Uterus (tissue), 4 donors: ENCODE measurements around the gene ZC3H15. TPM values are rescaled to one million over a fixed set of nuclear protein-coding genes. Genes with fewer than 3 reads are reported as not detected.

ENCODE experiments used
- DNase-seq, 2 donors: peaks; one replicate each; pipeline ENCODE4 v3.0.0-alpha.2; 2019 to 2020
- H3K27ac ChIP-seq, 2 donors: fragments of 200-600 bp; sonication (generic); 1 replicate in 1 of 2; 2 replicates in 1 of 2; pipeline ENCODE4 v1.5.1; 2016 to 2018
- H3K27me3 ChIP-seq, 2 donors: fragments of 200-600 bp; sonication (generic); one replicate each; pipeline ENCODE4 v1.5.1; 2018 to 2019; ENCODE audit warnings: control low read depth in 1 of 2
- H3K36me3 ChIP-seq, 2 donors: fragments of 200-600 bp; sonication (generic); one replicate each; pipeline ENCODE4 v1.5.1; 2019; ENCODE audit warnings: control low read depth in 1 of 2
- H3K4me1 ChIP-seq, 2 donors: fragments of 200-600 bp; sonication (generic); one replicate each; pipeline ENCODE4 v1.5.1; 2018 to 2019; ENCODE audit warnings: control low read depth in 1 of 2
- H3K4me3 ChIP-seq, 2 donors: fragments of 200-600 bp; sonication (generic); 1 replicate in 1 of 2; 2 replicates in 1 of 2; pipeline ENCODE4 v1.5.1; 2018 to 2019; ENCODE audit warnings: mild to moderate bottlenecking in 1 of 2
- H3K9me3 ChIP-seq, 2 donors: fragments of 200-600 bp; sonication (generic); one replicate each; pipeline ENCODE4 v1.5.1; 2019; ENCODE audit warnings: control low read depth in 1 of 2
- CTCF ChIP-seq, 4 experiments: fragments of 200-600 bp in 2 of 4; fragments of 450-650 bp in 2 of 4; sonication (generic) in 2 of 4; IDR thresholded peaks; one replicate each; pipeline ENCODE4 v1.5.1; 2016 to 2019; ENCODE audit warnings: antibody characterized with exemption in 4 of 4, mild to moderate bottlenecking in 2 of 4, moderate library complexity in 1 of 4
- POLR2A ChIP-seq, 2 donors: fragments of 450-650 bp; IDR thresholded peaks; one replicate each; pipeline ENCODE4 v1.6.1; 2016; ENCODE audit warnings: antibody characterized with exemption in 2 of 2, mild to moderate bottlenecking in 1 of 2, moderate library complexity in 1 of 2
- intact Hi-C: fragments of 100-400 bp; cut with DNase I; formaldehyde crosslinking; loops from one replicate; pipeline ENCODE4 v1.15.1; 2023; ENCODE audit warnings: low total_unique reads
- total RNA-seq, 4 donors: library from RNA; depleted of rRNA in 3 of 4; stranded (reverse); fragments of >200 nt in 3 of 4; gene quantifications; one replicate each; pipeline versions ENCODE4 v1.1.0 to v1.2.4, GENCODE V29; 2014 to 2023
- donor health status: DM: yes; HTN: yes; CAD: no.

Gene ZC3H15
- total RNA-seq, 4 donors from 2014 or later = 28.2 to 82.1 (median 49.5) TPM

- no peak for DNase-seq
- Histone ChIP-seq H3K27me3 (no peaks in the 10 kb centered on the region), H3K36me3 (no peaks in the 10 kb centered on the region), H3K4me3 (no peak overlapping the region), H3K9me3 (no peaks in the 10 kb centered on the region), H3K27ac (no peak overlapping the region), H3K4me1 (no peaks in the 10 kb centered on the region)
- no peak for TF ChIP-seq POLR2A (IDR thresholded peaks at IDR 0.05)
- no peak for TF ChIP-seq CTCF (IDR thresholded peaks at IDR 0.05)
- intact Hi-C loops = no loop called here
These were observed 65.4 kb downstream of the ZC3H15 start for GRCh38 chr2:186551323-186552050.

- DNase-seq = no peak
- no peaks in the 10 kb centered on the region for H3K9me3 ChIP-seq
- no peaks in the 10 kb centered on the region for H3K4me1 ChIP-seq
- H3K4me3 ChIP-seq = no peak overlapping the region
- TF ChIP-seq CTCF (IDR thresholded peaks at IDR 0.05) = no peak
- TF ChIP-seq POLR2A (IDR thresholded peaks at IDR 0.05) = no peak
- no peak overlapping the region for H3K27ac ChIP-seq
- intact Hi-C loops = no loop called here
- no peaks in the 10 kb centered on the region for H3K27me3 ChIP-seq
- no peaks in the 10 kb centered on the region for H3K36me3 ChIP-seq
These were observed 68.4 kb downstream of the ZC3H15 start for GRCh38 chr2:186554429-186554828.

- no peaks in the 10 kb centered on the region for H3K4me1 ChIP-seq
- no peaks in the 10 kb centered on the region for H3K9me3 ChIP-seq
- no peaks in the 10 kb centered on the region for H3K27me3 ChIP-seq
- H3K36me3 ChIP-seq = no peaks in the 10 kb centered on the region
- intact Hi-C loops = no loop called here
- no peak overlapping the region for H3K27ac ChIP-seq
- H3K4me3 ChIP-seq = no peak overlapping the region
- TF ChIP-seq CTCF (IDR thresholded peaks at IDR 0.05) (no peak), POLR2A (IDR thresholded peaks at IDR 0.05) (no peak)
- no peak for DNase-seq
These were observed 69.0 kb downstream of the ZC3H15 start for GRCh38 chr2:186554850-186555671.

GRCh38 chr2:186558512-186559276 lies 72.6 kb downstream of the ZC3H15 start:
- intact Hi-C loops = no loop called here
- Histone ChIP-seq H3K4me3 (no peak overlapping the region), H3K9me3 (no peaks in the 10 kb centered on the region), H3K36me3 (no peaks in the 10 kb centered on the region), H3K27me3 (no peaks in the 10 kb centered on the region), H3K27ac (no peak overlapping the region), H3K4me1 (no peaks in the 10 kb centered on the region)
- no peak for DNase-seq
- TF ChIP-seq CTCF (IDR thresholded peaks at IDR 0.05) = no peak
- TF ChIP-seq POLR2A (IDR thresholded peaks at IDR 0.05) = no peak

Other genes with a start within 250 kb of the ZC3H15 start
- gene ITGAV, start 103.8 kb downstream of the ZC3H15 start, total RNA-seq = 100 to 1,000 TPM in 2 of 4 donors, 10 to 100 TPM in 2; 76.9 to 232 (median 104) TPM
- 10 to 100 TPM in 3 of 4 donors, 1 to 10 TPM in 1; 8.2 to 68.8 (median 16.9) TPM for gene FAM171B, start 207.8 kb downstream of the ZC3H15 start, total RNA-seq